DMS 273 treated with DMSO at 0.1 percent for 48 hours (cell line): ENCODE results near the gene SERPINB13.

Experiments used
- DNase-seq: peaks from one replicate; lab custom pipeline; 2025; lab: John Stamatoyannopoulos, UW

SERPINB13 gene

DNA sequence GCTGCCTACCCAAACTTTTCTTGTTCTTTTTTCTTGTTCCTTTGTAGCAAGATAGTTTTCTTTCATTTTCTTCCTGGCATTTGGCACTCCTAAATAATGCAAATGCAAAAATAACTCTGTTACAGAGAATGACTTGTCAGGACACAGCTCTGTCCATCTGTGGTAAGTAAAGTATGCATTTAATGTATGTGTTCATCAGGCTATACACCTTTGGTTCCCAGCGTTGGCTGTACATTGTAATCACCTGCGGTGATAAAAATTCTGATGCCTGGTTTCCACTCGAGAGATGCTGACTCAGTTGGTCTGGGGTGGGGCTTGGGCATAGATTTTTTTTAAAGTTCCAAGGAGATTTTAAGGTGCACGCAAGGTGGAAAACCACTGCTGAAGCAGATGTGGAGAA, at the start of gene SERPINB13:
Gene SERPINB13 (plus strand): TSS at position 378 of the 400 bp plus-strand sequence. CDS start 1,325 bp downstream, outside the sequence.
- DNase-seq, result no peak

GRCh38 chr18:63539904-63540510, 47.1 kb upstream of the SERPINB13 start:
- no peak for DNase-seq

- DNase-seq, result no peak
Measured at GRCh38 chr18:63542069-63542468, 45.1 kb upstream of the SERPINB13 start, which contains the start of gene SERPINB12. Gene SERPINB12, plus strand, starts transcription at chr18:63542369. Its CDS starts 13,791 bp downstream, at chr18:63556160.

GRCh38 chr18:63544017-63544416, 43.1 kb upstream of the SERPINB13 start:
- no peak for DNase-seq

DNA sequence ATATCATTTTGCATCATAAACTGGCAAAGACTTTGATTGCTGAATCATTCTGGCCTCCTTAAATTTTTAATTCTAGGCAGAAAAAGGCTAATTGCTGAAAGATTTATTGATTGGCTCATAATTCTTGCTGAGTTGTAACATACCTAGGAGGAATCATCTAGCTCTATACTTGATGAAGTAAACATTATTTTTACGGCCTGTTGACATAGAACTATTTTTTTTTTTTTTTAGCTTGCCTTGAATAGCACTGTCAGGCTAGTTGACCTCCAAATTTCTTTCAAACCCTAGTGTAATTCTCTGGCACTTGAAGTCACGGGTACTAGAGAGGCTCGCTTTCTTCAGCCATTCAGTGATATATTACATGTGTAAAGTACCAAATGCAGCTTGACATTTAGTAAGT, 42.1 kb upstream of the SERPINB13 start:
- DNase-seq, result no peak

DNA sequence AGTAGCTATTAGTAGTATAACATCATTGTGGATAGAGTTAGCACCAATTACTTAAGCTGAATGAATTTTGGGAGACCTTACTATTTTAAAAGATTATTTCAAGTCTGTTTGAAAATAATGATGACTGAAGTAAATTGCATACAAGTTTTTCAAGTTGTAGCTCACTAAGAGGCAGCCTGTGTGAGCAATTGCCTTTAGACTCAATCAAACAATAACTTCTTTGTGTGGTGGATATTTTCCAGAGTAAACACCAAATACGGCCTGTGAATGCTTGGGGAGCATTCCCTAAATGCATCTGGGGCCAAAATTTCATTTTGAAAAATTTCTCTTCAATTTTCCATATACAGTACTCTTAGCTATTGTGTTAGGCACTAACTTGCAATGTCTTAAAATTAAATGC, 37.1 kb upstream of the SERPINB13 start:
- no peak for DNase-seq

DNA sequence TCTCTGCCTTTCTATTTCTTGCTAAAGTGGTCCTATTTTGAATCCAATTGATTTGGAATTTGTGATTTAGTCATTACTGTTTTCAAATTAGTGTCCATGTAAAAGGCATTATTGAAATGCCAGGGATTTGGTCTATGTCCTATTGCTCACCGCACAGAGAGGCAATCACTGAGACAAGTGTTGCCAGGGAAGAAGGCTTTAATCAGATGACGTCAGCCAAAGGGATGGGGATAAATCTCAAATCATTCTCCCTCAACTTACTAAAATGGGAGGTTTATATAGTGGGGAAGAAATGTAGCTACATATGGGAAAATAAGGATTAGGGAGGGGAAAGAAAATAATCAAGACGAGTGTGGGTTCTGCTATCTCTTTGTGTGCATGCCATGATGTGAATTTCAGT, 35.4 kb upstream of the SERPINB13 start:
- DNase-seq, result no peak

DNA sequence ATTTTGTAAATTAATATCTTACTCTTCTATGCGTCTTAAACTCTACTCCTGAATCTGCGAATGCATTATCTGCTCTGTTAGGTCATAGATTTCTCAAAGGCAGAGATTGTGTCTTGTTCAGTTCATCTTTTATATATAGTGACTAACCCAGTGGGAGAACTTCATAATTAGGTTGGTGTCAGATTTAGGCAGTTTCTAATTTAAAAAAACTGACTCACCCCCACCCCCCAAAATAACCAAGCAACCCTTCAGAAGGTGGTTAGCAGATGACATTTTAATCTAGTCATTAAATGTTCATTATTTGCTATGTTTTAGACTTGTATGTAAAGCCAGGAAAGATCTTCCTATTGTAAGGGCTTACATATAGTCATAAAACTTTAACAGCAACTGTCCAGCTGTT, 34.6 kb upstream of the SERPINB13 start:
- DNase-seq, result no peak

DNA sequence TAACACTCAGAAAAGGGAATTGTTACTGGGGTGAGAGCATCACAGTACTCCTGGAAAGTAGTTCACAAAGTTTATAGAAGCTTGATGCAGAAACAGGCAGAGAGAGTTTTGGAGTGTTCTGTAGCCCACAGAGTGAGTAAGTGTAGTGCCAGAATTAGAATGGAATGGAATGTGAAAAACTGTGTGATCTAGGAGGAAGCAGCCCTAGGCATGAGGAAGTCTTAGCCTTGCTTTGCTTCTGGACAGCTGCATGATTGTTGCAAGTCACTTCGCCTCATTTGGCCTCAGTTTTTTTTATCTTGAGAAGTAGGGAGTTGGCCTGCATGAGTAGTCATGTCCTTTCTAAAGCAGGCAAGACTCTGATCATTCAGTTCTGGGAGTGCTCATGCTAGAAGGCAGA, 34.1 kb upstream of the SERPINB13 start:
- no peak for DNase-seq

- no peak for DNase-seq
Measured at GRCh38 chr18:63559567-63560491, 27.3 kb upstream of the SERPINB13 start.

- no peak for DNase-seq
Measured at GRCh38 chr18:63562284-63562683, 24.9 kb upstream of the SERPINB13 start.

DNA sequence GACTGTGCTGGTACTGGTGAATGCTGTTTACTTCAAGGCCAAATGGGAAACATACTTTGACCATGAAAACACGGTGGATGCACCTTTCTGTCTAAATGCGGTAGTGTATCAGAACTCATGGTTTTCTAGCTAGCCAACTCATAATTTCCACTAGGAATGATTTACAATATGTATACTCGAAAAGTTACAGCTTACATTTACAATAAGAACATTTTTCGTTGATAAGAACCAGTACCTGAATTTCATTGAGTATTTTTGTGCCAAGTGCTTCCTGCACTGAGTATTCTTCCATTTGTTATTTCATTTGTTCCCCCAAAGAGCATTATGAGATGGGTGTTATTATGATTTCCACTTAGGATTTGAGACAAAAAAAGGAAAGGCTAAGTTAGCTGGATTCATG, 23.1 kb upstream of the SERPINB13 start:
- no peak for DNase-seq

DNA sequence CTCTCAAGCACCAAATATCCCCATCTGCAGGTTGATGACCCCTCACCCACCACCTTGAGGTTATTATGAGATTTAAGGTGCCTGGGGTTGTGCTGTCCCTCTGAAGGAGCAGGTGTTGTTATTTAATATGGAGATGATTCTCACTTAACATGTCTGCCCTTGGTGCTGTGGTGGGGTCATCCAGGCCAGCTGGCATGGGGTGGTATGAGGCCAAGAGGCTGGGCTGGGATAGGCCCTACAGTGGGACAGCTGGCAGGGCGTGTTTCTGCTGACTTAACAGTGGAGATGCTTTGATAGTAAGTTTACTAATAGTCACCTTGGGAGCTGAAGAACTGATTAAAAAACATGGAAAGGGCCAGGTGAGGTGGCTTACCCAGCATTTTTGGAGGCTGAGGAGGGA, 22.6 kb upstream of the SERPINB13 start:
- no peak for DNase-seq

DNA sequence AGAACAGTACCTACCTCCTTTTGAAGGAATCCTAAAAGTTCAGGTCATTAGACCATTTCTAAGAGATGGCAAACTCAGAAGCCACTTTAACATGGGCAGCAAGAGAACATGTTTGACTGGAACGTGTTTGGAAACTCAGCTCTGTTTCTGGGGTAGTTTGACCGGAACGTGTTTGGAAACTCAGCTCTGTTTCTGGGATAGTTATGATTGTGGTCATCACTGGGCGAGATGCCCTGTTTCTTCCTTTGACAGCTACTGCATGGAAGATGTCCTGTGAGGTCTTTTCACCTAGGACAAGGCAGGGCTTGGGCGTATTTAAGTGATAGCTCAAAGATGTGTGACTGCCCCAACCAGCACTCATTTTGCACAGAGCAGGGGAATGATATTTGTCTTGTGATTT, 19.9 kb upstream of the SERPINB13 start:
- no peak for DNase-seq

- no peak for DNase-seq
Measured at GRCh38 chr18:63567825-63568224, 19.3 kb upstream of the SERPINB13 start.

- DNase-seq, result no peak
Measured at GRCh38 chr18:63570721-63571120, 16.4 kb upstream of the SERPINB13 start.

- DNase-seq, result no peak
Measured at GRCh38 chr18:63575681-63576080, 11.5 kb upstream of the SERPINB13 start.

GRCh38 chr18:63578357-63578958, 8.7 kb upstream of the SERPINB13 start:
- DNase-seq, result peak; percentile 4

- no peak for DNase-seq
Measured at GRCh38 chr18:63579616-63580015, 7.5 kb upstream of the SERPINB13 start.

GRCh38 chr18:63585988-63586387, 1.2 kb upstream of the SERPINB13 start:
- DNase-seq, result no peak

- DNase-seq, result no peak
Measured at GRCh38 chr18:63586431-63586830, 712 bp upstream of the SERPINB13 start.

GRCh38 chr18:63588909-63589308, 1.8 kb downstream of the SERPINB13 start:
- DNase-seq, result no peak

GRCh38 chr18:63590373-63590772, 3.2 kb downstream of the SERPINB13 start:
- no peak for DNase-seq
